GM19468 (cell line): Measurements from ENCODE around the gene AMBP.
"Not testable (repeated sequence)": the region's sequence is repeated elsewhere in the genome, so short reads cannot be mapped to it uniquely, and the experiment has no call there.

Experiments used
- ATAC-seq: cut with Tn5 transposase; IDR thresholded peaks from one replicate; pipeline ENCODE4 v1.9.1; 2021; ENCODE audit warnings: mild to moderate bottlenecking, moderate library complexity, moderate number of reproducible peaks; ENCODE audit not compliant: unreplicated experiment; ENCODE audit errors: extremely low read depth

The AMBP gene

GRCh38 chr9:114093761-114094505 is 15.8 kb upstream of the AMBP start:
- no peak for ATAC-seq

- no peak for ATAC-seq
These were observed 15.0 kb upstream of the AMBP start for GRCh38 chr9:114093031-114093471.

- ATAC-seq: no peak
These were observed 14.2 kb upstream of the AMBP start for GRCh38 chr9:114092336-114092735.

- no peak for ATAC-seq
These were observed 13.6 kb upstream of the AMBP start for GRCh38 chr9:114091711-114092110.

- ATAC-seq: no peak
These were observed 12.7 kb upstream of the AMBP start for GRCh38 chr9:114090798-114091197.

GRCh38 chr9:114089206-114089840 is 11.2 kb upstream of the AMBP start:
- ATAC-seq: no peak

GRCh38 chr9:114088571-114089170 is 10.6 kb upstream of the AMBP start:
- no peak for ATAC-seq

- no peak for ATAC-seq
These were observed 9.6 kb upstream of the AMBP start for GRCh38 chr9:114087721-114088120.

GRCh38 chr9:114086607-114087006 is 8.5 kb upstream of the AMBP start:
- no peak for ATAC-seq

GRCh38 chr9:114086009-114086408 is 7.9 kb upstream of the AMBP start:
- no peak for ATAC-seq

GRCh38 chr9:114085387-114085789 is 7.3 kb upstream of the AMBP start:
- no peak for ATAC-seq

GRCh38 chr9:114084282-114085073 is 6.4 kb upstream of the AMBP start:
- no peak for ATAC-seq

- ATAC-seq: no peak
These were observed 5.6 kb upstream of the AMBP start for GRCh38 chr9:114083666-114084065.

- ATAC-seq: not testable (repeated sequence)
These were observed 4.8 kb upstream of the AMBP start for GRCh38 chr9:114082763-114083412.

GRCh38 chr9:114082017-114082762 is 4.1 kb upstream of the AMBP start:
- ATAC-seq: no peak

- ATAC-seq: no peak
These were observed 3.4 kb upstream of the AMBP start for GRCh38 chr9:114081441-114082016.

GRCh38 chr9:114080773-114081440 is 2.8 kb upstream of the AMBP start:
- no peak for ATAC-seq

- ATAC-seq: no peak
These were observed 2.2 kb upstream of the AMBP start for GRCh38 chr9:114080195-114080772.
